Endodermal cell (in vitro differentiated cells): Measurements from ENCODE around the gene FAM47E. TPM values are rescaled to one million over a fixed set of nuclear protein-coding genes. Genes with fewer than 3 reads are reported as not detected.

Experiments
- DNase-seq: peaks from one replicate; pipeline ENCODE4 v3.0.0-alpha.2; 2017
- H3K27ac ChIP-seq: 2 replicates; pipeline ENCODE4 v1.5.1; 2013; ENCODE audit warnings: mild to moderate bottlenecking, low read depth, low read length, moderate library complexity
- H3K27me3 ChIP-seq: 2 replicates; pipeline ENCODE4 v1.6.1; 2013; ENCODE audit warnings: mild to moderate bottlenecking, low read length, moderate library complexity; ENCODE audit not compliant: insufficient read depth, control insufficient read depth, poor library complexity, severe bottlenecking
- H3K36me3 ChIP-seq: 2 replicates; pipeline ENCODE4 v1.7.0; 2013; ENCODE audit warnings: mild to moderate bottlenecking, low read length, moderate library complexity; ENCODE audit not compliant: control insufficient read depth, insufficient read depth
- H3K4me1 ChIP-seq: one replicate; pipeline ENCODE4 v1.7.0; 2013; ENCODE audit warnings: low read length; ENCODE audit not compliant: control insufficient read depth, insufficient read depth
- H3K4me3 ChIP-seq: 2 replicates; pipeline ENCODE4 v1.5.1; 2013; ENCODE audit warnings: mild to moderate bottlenecking, low read length, moderate library complexity
- H3K9ac ChIP-seq: 2 replicates; pipeline ENCODE4 v1.6.1; 2013; ENCODE audit warnings: mild to moderate bottlenecking, low read length, moderate library complexity; ENCODE audit not compliant: poor library complexity, severe bottlenecking; ENCODE audit errors: extremely low read depth
- H3K9me3 ChIP-seq: 2 replicates; pipeline ENCODE4 v1.6.1; 2013; ENCODE audit warnings: mild to moderate bottlenecking, low read length, moderate library complexity; ENCODE audit not compliant: control insufficient read depth
- H3K27ac Mint-ChIP-seq: 2 replicates; pipeline ENCODE4 v1.8.0; 2020; ENCODE audit warnings: mixed read lengths
- H3K27me3 Mint-ChIP-seq: 2 replicates; pipeline ENCODE4 v1.8.0; 2021; ENCODE audit warnings: mild to moderate bottlenecking, mixed read lengths; ENCODE audit not compliant: insufficient read depth
- H3K36me3 Mint-ChIP-seq: 2 replicates; pipeline ENCODE4 v1.8.0; 2020; ENCODE audit warnings: low read depth, mixed read lengths
- H3K4me1 Mint-ChIP-seq: 2 replicates; pipeline ENCODE4 v1.8.0; 2020; ENCODE audit warnings: mixed read lengths
- H3K4me3 Mint-ChIP-seq: 2 replicates; pipeline ENCODE4 v1.8.0; 2020; ENCODE audit warnings: mild to moderate bottlenecking, moderate library complexity, mixed read lengths
- H3K9me3 Mint-ChIP-seq: 2 replicates; pipeline ENCODE4 v1.8.0; 2020; ENCODE audit warnings: mild to moderate bottlenecking, mixed read lengths
- WGBS, 2 experiments: methylation state at CpG; one replicate each; pipeline versions ENCODE4 v1.1.5 to v1.1.7; 2013; ENCODE audit warnings: missing lambda C conversion rate in 2 of 2, mixed read lengths in 1 of 2; ENCODE audit not compliant: insufficient coverage in 1 of 2, insufficient read length in 1 of 2; 5-methylcytosine and 5-hydroxymethylcytosine counted together
- total RNA-seq, 2 donors: library from RNA; stranded (reverse); fragmentation: NEBNext Ultra II Directional in 1 of 2; extraction: Animal tissue kit (Norgen Biotek cat#: 25700) in 1 of 2; gene quantifications; 2 replicates in 1 of 2; 3 replicates in 1 of 2; pipeline ENCODE4 v1.2.1, GENCODE V29; 2021
- TF ChIP-seq, protein P1 (sequence below): fragments of 200-600 bp; sonication (generic); conservative IDR thresholded peaks from 2 replicates; pipeline ENCODE4 v1.5.0; 2021; ENCODE audit warnings: antibody characterized with exemption, mild to moderate bottlenecking

FAM47E gene
- total RNA-seq, 2 donors from 2014 or later: 0.84 to 2.5 TPM

DNA sequence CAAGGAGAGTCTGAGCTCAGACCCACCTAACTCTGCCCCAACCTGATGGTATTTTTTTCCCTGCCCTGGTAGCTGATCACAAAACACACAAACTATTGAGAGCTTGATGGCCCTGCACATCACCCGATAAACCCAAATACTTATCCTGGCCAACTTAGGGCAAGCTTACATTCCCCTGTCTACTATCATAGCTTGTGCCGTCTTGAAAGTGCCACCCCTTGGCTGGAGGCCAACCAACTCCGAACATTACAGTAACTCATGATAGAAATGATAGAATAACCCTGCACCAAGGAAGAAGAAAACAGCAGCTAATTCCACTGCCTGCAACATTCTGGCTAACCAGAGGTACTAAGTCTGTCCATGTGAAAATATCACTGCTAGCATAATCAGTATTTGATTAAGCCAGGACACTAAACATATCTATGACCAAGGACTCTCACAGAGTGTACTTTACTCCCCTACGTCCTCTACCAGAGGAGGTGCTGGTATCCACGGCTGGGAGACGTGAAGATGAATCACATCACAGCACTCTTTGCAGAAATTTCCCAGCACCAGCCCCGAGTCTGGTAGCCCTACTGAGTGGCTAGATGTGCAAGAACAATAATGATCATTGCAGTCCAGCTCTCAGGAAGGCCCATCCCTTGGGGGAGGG is 63.9 kb downstream of the FAM47E start:
- peaks cover 8% of the 10 kb centered on the region for H3K9me3 Mint-ChIP-seq
- H3K27me3 Mint-ChIP-seq: peaks cover 2% of the 10 kb centered on the region
- no peaks in the 10 kb centered on the region for H3K36me3 Mint-ChIP-seq
- no peaks in the 10 kb centered on the region for H3K27me3 ChIP-seq
- H3K4me3 ChIP-seq: no peak overlapping the region
- no peak for DNase-seq
- H3K9me3 ChIP-seq: no peaks in the 10 kb centered on the region
- H3K9ac ChIP-seq: no peak overlapping the region
- H3K27ac Mint-ChIP-seq: no peak overlapping the region
- no peaks in the 10 kb centered on the region for H3K4me1 Mint-ChIP-seq
- TF ChIP-seq, protein P1, sequence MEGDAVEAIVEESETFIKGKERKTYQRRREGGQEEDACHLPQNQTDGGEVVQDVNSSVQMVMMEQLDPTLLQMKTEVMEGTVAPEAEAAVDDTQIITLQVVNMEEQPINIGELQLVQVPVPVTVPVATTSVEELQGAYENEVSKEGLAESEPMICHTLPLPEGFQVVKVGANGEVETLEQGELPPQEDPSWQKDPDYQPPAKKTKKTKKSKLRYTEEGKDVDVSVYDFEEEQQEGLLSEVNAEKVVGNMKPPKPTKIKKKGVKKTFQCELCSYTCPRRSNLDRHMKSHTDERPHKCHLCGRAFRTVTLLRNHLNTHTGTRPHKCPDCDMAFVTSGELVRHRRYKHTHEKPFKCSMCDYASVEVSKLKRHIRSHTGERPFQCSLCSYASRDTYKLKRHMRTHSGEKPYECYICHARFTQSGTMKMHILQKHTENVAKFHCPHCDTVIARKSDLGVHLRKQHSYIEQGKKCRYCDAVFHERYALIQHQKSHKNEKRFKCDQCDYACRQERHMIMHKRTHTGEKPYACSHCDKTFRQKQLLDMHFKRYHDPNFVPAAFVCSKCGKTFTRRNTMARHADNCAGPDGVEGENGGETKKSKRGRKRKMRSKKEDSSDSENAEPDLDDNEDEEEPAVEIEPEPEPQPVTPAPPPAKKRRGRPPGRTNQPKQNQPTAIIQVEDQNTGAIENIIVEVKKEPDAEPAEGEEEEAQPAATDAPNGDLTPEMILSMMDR: no peak
- no peak overlapping the region for H3K27ac ChIP-seq
- H3K36me3 ChIP-seq: no peaks in the 10 kb centered on the region
- no peak overlapping the region for H3K4me3 Mint-ChIP-seq
- H3K4me1 ChIP-seq: no peaks in the 10 kb centered on the region
- WGBS, 2 experiments: 81 to 90% methylated on average over 4 to 7 of the region's 7 CpGs

DNA sequence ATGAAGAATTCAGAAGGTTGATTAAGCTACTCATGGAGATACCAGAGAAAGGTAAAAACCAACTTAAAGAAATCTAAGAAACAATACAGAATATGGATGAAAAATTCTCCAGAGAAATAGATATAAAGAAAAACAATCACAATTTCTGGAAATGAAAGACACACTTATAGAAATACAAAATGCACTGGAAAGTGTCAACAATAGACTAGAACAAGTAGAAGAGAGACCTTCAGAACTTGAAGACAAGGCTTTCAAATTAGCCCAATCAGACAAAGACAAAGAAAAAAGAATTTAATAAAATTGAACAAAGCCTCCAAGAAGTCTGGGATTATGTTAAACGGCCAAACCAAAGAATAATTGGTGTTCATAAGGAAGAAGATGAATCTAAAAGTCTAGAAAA is 64.6 kb downstream of the FAM47E start:
- Histone ChIP-seq H3K4me3 (no peak overlapping the region), H3K27ac (no peak overlapping the region), H3K9ac (no peak overlapping the region), H3K9me3 (no peaks in the 10 kb centered on the region), H3K27me3 (no peaks in the 10 kb centered on the region), H3K4me1 (no peaks in the 10 kb centered on the region), H3K36me3 (no peaks in the 10 kb centered on the region)
- Mint-ChIP-seq H3K27ac (no peak overlapping the region), H3K4me1 (no peaks in the 10 kb centered on the region), H3K36me3 (no peaks in the 10 kb centered on the region), H3K27me3 (peaks cover 2% of the 10 kb centered on the region), H3K9me3 (peaks cover 13% of the 10 kb centered on the region), H3K4me3 (no peak overlapping the region)
- TF ChIP-seq, protein P1: no peak
- WGBS, 2 experiments: 100% methylated on average over 1 of the region's 1 CpG; no CpG with 5 or more reads in 1 of the 2 experiments
- DNase-seq: no peak

DNA sequence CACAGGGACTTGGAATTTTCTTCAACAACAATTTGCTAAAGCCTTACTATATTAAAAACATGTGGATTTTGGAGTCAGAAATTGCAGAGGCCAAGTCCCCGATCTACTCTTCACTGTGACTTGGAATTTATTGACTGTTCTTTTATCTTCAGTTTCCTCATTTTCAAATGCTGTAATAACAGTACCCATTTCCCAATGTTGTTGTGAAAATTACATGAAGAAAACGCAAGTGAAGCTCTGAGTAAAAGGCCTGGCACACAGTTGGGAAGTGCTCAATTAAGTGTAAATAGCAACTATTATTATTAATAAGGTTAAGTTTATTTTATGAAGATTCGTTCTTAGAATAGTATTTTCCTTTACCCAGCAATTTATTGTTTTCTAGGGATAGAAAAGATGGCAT is 70.7 kb downstream of the FAM47E start:
- H3K9ac ChIP-seq: no peak overlapping the region
- H3K36me3 ChIP-seq: no peaks in the 10 kb centered on the region
- H3K9me3 Mint-ChIP-seq: peaks cover 24% of the 10 kb centered on the region
- H3K9me3 ChIP-seq: peaks cover 22% of the 10 kb centered on the region
- H3K4me3 Mint-ChIP-seq: no peak overlapping the region
- TF ChIP-seq, protein P1: no peak
- WGBS, 2 experiments: 92% methylated on average over 2 of the region's 3 CpGs; no CpG with 5 or more reads in 1 of the 2 experiments
- no peaks in the 10 kb centered on the region for H3K4me1 Mint-ChIP-seq
- H3K27ac ChIP-seq: no peak overlapping the region
- no peaks in the 10 kb centered on the region for H3K27me3 Mint-ChIP-seq
- no peaks in the 10 kb centered on the region for H3K36me3 Mint-ChIP-seq
- H3K4me3 ChIP-seq: no peak overlapping the region
- H3K27me3 ChIP-seq: no peaks in the 10 kb centered on the region
- DNase-seq: no peak
- H3K4me1 ChIP-seq: no peaks in the 10 kb centered on the region
- no peak overlapping the region for H3K27ac Mint-ChIP-seq
